ENCODE data around the gene KCNF1.

DNA sequence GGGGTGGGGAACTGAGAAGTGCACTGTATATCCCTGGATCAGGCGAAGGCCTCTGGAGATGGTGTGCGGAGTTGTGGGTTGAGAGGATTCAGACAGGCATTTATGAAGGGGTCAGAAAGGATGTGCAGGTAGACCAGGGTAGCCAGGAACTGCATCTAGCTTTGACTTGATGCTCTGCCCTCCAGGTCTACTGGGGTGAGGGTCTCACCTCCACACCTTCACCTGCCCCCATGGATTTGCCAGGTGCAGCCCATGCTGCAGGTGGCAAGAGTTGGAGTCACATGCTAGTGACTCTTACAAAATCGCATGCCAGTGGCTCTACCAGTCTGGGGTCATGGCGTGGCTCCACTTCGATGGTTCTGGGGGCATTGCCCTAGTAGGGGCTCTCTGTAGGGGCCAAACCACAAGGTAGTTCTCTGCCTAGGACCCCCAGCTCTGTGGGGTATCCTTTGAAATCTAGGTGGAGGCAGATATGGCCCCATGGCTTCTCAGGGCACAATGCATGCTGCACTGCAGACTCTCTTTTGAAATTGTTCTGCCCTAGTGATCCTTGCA lies 18.9 kb upstream of the KCNF1 start:
- TF ChIP-seq, protein P1, sequence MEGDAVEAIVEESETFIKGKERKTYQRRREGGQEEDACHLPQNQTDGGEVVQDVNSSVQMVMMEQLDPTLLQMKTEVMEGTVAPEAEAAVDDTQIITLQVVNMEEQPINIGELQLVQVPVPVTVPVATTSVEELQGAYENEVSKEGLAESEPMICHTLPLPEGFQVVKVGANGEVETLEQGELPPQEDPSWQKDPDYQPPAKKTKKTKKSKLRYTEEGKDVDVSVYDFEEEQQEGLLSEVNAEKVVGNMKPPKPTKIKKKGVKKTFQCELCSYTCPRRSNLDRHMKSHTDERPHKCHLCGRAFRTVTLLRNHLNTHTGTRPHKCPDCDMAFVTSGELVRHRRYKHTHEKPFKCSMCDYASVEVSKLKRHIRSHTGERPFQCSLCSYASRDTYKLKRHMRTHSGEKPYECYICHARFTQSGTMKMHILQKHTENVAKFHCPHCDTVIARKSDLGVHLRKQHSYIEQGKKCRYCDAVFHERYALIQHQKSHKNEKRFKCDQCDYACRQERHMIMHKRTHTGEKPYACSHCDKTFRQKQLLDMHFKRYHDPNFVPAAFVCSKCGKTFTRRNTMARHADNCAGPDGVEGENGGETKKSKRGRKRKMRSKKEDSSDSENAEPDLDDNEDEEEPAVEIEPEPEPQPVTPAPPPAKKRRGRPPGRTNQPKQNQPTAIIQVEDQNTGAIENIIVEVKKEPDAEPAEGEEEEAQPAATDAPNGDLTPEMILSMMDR (conservative IDR thresholded peaks at IDR 0.05) = no peak
- no peak for TF ChIP-seq ZFX (IDR thresholded peaks at IDR 0.05)
